CD14-positive monocyte (primary cell): ENCODE measurements around the gene DDX10. TPM values are rescaled to one million over a fixed set of nuclear protein-coding genes. Genes with fewer than 3 reads are reported as not detected.

Experiments used
- DNase-seq, 3 donors: peaks; one replicate each; pipeline ENCODE4 v3.0.0-alpha.2; 2011 to 2022
- H2AFZ ChIP-seq: 2 replicates; pipeline ENCODE4 v1.6.0; 2012; ENCODE audit warnings: mild to moderate bottlenecking, low read depth, low read length, inconsistent platforms; ENCODE audit not compliant: insufficient read depth, poor library complexity, severe bottlenecking
- H3K27ac ChIP-seq, 2 donors: 1 replicate in 1 of 2; 2 replicates in 1 of 2; pipeline ENCODE4 v1.5.1; 2012 to 2013; ENCODE audit warnings: low read length in 2 of 2, control low read depth in 1 of 2, inconsistent platforms in 1 of 2, low read depth in 1 of 2, mild to moderate bottlenecking in 1 of 2
- H3K27me3 ChIP-seq, 2 donors: one replicate each; pipeline versions ENCODE4 v1.6.0 to v1.6.1; 2011 to 2013; ENCODE audit warnings: low read length in 2 of 2; ENCODE audit not compliant: control insufficient read depth in 2 of 2, insufficient read depth in 2 of 2
- H3K36me3 ChIP-seq, 2 donors: replicated peaks in 1 of 2; 1 replicate in 1 of 2; 2 replicates in 1 of 2; pipeline versions ENCODE4 v1.5.1 to v1.6.1; 2012 to 2013; ENCODE audit warnings: low read length in 2 of 2, control low read depth in 1 of 2, inconsistent platforms in 1 of 2, mild to moderate bottlenecking in 1 of 2; ENCODE audit not compliant: insufficient read depth in 2 of 2, control insufficient read depth in 1 of 2
- H3K4me1 ChIP-seq, 2 donors: 1 replicate in 1 of 2; 2 replicates in 1 of 2; pipeline versions ENCODE4 v1.5.1 to v1.6.1; 2012 to 2013; ENCODE audit warnings: low read length in 2 of 2, control low read depth in 1 of 2, inconsistent platforms in 1 of 2, mild to moderate bottlenecking in 1 of 2, moderate library complexity in 1 of 2; ENCODE audit not compliant: insufficient read depth in 2 of 2, control insufficient read depth in 1 of 2
- H3K4me2 ChIP-seq: replicated peaks from 2 replicates; pipeline ENCODE3; 2012; ENCODE audit warnings: low read length, moderate library complexity, mild to moderate bottlenecking; ENCODE audit not compliant: poor library complexity, severe bottlenecking; ENCODE audit errors: extremely low read depth
- H3K4me3 ChIP-seq, 3 experiments: fragments of 200-600 bp in 1 of 3; sonication (generic) in 1 of 3; replicated peaks in 1 of 3; 1 replicate in 2 of 3; 2 replicates in 1 of 3; pipeline ENCODE4 v1.5.1; 2011 to 2013; ENCODE audit warnings: low read length in 3 of 3, mild to moderate bottlenecking in 3 of 3, control low read depth in 2 of 3, low read depth in 2 of 3, inconsistent platforms in 1 of 3, moderate library complexity in 1 of 3
- H3K79me2 ChIP-seq: 2 replicates; pipeline ENCODE4 v1.6.0; 2012; ENCODE audit warnings: mild to moderate bottlenecking, control low read depth, inconsistent platforms, low read length, moderate library complexity; ENCODE audit not compliant: insufficient read depth
- H3K9ac ChIP-seq: 2 replicates; pipeline ENCODE4 v1.6.0; 2017; ENCODE audit warnings: low read length, mild to moderate bottlenecking; ENCODE audit not compliant: insufficient read depth, poor library complexity, severe bottlenecking
- H3K9me3 ChIP-seq, 2 donors: replicated peaks in 1 of 2; 1 replicate in 1 of 2; 2 replicates in 1 of 2; pipeline versions ENCODE4 v1.5.1 to v1.6.1; 2012 to 2013; ENCODE audit warnings: low read length in 2 of 2, control low read depth in 1 of 2; ENCODE audit not compliant: control insufficient read depth in 1 of 2, insufficient read depth in 1 of 2
- H4K20me1 ChIP-seq: 2 replicates; pipeline ENCODE4 v1.6.0; 2012; ENCODE audit warnings: mild to moderate bottlenecking, low read length, control low read depth, moderate library complexity; ENCODE audit not compliant: insufficient read depth
- H3K27ac Mint-ChIP-seq, 7 donors: one replicate each; pipeline ENCODE4 v1.8.0; 2020; ENCODE audit warnings: mild to moderate bottlenecking in 7 of 7, mixed read lengths in 7 of 7, moderate library complexity in 6 of 7, inconsistent platforms in 2 of 7
- H3K27me3 Mint-ChIP-seq, 3 donors: one replicate each; pipeline ENCODE4 v1.8.0; 2021 to 2022; ENCODE audit warnings: low read depth in 3 of 3, mild to moderate bottlenecking in 3 of 3, mixed read lengths in 3 of 3, moderate library complexity in 3 of 3, inconsistent platforms in 1 of 3
- H3K36me3 Mint-ChIP-seq, 2 donors: one replicate each; pipeline ENCODE4 v1.8.0; 2020; ENCODE audit warnings: mixed read lengths in 2 of 2, inconsistent platforms in 1 of 2, mild to moderate bottlenecking in 1 of 2
- H3K4me1 Mint-ChIP-seq: one replicate; pipeline ENCODE4 v1.8.0; 2020; ENCODE audit warnings: mild to moderate bottlenecking, mixed read lengths
- H3K4me3 Mint-ChIP-seq, 2 donors: one replicate each; pipeline ENCODE4 v1.8.0; 2020; ENCODE audit warnings: mild to moderate bottlenecking in 2 of 2, mixed read lengths in 2 of 2, moderate library complexity in 1 of 2
- H3K9me3 Mint-ChIP-seq, 7 donors: one replicate each; pipeline ENCODE4 v1.8.0; 2020 to 2022; ENCODE audit warnings: mixed read lengths in 7 of 7, mild to moderate bottlenecking in 6 of 7, moderate library complexity in 6 of 7, inconsistent platforms in 2 of 7
- CTCF ChIP-seq: fragments of 200-600 bp; IDR thresholded peaks from one replicate; pipeline ENCODE4 v1.8.0; 2022; ENCODE audit warnings: antibody characterized with exemption, mild to moderate bottlenecking
- WGBS: methylation state at CpG from one replicate; pipeline ENCODE4 v1.1.5; 2013; ENCODE audit warnings: missing lambda C conversion rate; ENCODE audit not compliant: insufficient coverage; 5-methylcytosine and 5-hydroxymethylcytosine counted together
- intact Hi-C, 2 donors: fragments of 100-400 bp; cut with micrococcal nuclease; formaldehyde crosslinking; loops; one replicate each; pipeline versions ENCODE4 v1.15.0 to v1.15.1; 2023
- polyA plus RNA-seq, 3 donors: library from polyadenylated mRNA; depleted of rRNA in 1 of 3; unstranded in 2 of 3; stranded (reverse) in 1 of 3; fragments of 300-500 nt in 2 of 3; fragments of >200 nt in 1 of 3; fragmentation: Illumina TruSeq in 2 of 3; gene quantifications; 1 replicate in 2 of 3; 2 replicates in 1 of 3; pipeline ENCODE4 v1.2.3, GENCODE V29; 2012 to 2021

DDX10 gene
- polyA plus RNA-seq, 3 donors, result 5.0 to 6.3 (median 5.3) TPM

DNA sequence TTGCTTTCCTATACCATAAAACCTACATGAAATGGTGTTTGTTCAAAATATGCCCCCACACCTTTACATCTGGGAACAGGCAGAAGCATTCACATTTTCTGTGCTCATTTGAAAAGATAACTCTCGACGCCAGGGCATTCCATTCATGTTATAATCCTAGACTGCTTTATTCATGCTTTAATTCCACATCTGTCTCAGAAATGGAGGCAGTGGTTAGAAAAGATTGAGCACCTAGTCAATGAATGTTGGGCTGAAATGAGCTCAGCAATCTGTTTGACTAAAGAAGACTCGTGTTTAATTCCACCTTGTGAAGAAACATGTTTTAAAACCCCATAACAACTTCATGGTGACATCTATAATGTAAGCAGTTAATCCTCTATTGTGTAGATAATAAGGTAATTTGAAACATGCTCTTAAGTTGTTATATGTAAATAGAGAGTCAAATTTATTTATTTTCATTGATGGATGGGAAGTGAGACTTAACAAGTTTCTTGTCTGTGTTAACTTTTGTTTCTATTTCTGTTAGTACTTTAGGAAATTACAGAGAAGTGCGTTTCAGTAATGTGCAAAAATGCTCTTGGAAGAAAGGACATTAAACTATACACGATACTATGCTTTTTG is 217.5 kb downstream of the DDX10 start:
- H3K4me1 Mint-ChIP-seq, result peaks cover 7% of the 10 kb centered on the region
- 20% methylated on average over 1 of the region's 5 CpGs for WGBS
- Histone ChIP-seq H2AFZ (no peak overlapping the region), H3K4me1 (peaks cover 6 to 17% of the 10 kb centered on the region in 2 donors), H3K9me3 (no peaks in the 10 kb centered on the region), H3K79me2 (no peaks in the 10 kb centered on the region), H3K27ac (no peak overlapping the region), H3K4me3 (no peak overlapping the region), H3K27me3 (no peaks in the 10 kb centered on the region), H3K9ac (no peak overlapping the region), H3K4me2 (no peak overlapping the region), H4K20me1 (no peaks in the 10 kb centered on the region), H3K36me3 (no peaks in the 10 kb centered on the region)
- no peaks in the 10 kb centered on the region for H3K36me3 Mint-ChIP-seq
- H3K4me3 Mint-ChIP-seq, result no peak overlapping the region
- H3K27ac Mint-ChIP-seq, result no peak overlapping the region
- H3K9me3 Mint-ChIP-seq, result no peaks in the 10 kb centered on the region
- no peaks in the 10 kb centered on the region for H3K27me3 Mint-ChIP-seq
- no peak for DNase-seq
- TF ChIP-seq CTCF, result no peak
- intact Hi-C loops, result no loop called here

DNA sequence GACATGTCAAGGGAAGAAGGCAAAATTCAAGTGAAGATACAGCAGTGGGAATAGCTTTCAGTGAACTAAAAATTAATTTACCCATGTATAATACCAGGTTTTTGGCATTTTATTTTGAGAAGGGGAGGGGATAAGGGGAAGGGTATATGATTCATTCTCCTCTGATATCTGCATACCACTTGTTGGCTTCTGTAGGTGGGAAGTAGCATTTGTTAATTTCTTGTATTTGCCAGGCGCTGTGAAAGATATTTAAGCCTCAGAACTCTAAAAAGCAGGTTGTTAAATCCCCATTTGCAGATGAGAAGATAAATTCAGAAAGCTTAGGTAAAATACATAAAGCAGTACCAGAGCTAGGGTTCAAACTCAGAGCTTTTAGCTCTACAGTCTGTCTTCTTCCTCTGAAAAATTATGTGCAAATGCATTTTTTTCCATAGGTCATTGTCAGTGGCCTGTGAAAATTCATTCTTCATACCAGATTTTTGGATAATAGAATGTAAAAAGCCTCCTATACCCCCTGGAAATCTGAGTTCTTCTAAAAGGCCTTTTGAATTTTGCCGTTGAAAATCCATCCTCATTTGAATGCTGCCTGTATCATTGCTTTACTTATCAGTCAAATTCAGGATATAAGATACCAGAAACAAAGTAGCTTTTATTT is 221.3 kb downstream of the DDX10 start:
- Histone ChIP-seq H3K36me3 (no peaks in the 10 kb centered on the region), H4K20me1 (no peaks in the 10 kb centered on the region), H3K27me3 (no peaks in the 10 kb centered on the region), H3K4me1 (peaks cover 6 to 17% of the 10 kb centered on the region in 2 donors), H2AFZ (no peak overlapping the region), H3K4me2 (no peak overlapping the region), H3K4me3 (no peak overlapping the region), H3K9me3 (no peaks in the 10 kb centered on the region), H3K27ac (no peak overlapping the region), H3K79me2 (no peaks in the 10 kb centered on the region), H3K9ac (no peak overlapping the region)
- Mint-ChIP-seq H3K4me3 (no peak overlapping the region), H3K27ac (no peak overlapping the region), H3K4me1 (peaks cover 7% of the 10 kb centered on the region), H3K36me3 (no peaks in the 10 kb centered on the region), H3K27me3 (no peaks in the 10 kb centered on the region), H3K9me3 (no peaks in the 10 kb centered on the region)
- TF ChIP-seq CTCF, result no peak
- no peak for DNase-seq
- 100% methylated on average over 1 of the region's 2 CpGs for WGBS
- intact Hi-C loops, result no loop called here
